ENCODE measurements around the gene LAMA4.

LAMA4 gene

GRCh38 chr6:112184951-112185350 lies 69.4 kb downstream of the LAMA4 start:
- DNase-seq: no peak

DNA sequence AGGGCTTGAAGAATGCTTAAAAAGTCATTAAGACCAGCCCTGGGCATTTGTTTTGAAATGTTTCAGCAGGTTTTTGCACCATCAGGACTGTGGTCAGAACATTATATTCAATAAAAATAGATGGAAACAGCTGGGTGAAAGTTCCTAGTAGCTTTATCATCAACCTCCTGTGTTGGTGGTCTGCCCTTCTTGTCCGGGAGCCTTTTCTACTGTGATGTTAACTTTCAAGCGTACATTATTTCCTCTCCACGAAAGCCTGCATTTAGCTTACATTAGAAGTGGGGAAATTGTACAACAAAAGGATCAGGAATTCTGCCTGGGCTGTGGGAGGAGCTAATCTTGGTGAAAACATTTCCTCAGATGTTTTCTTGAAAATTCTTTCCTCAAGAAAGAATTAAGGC lies 71.1 kb downstream of the LAMA4 start:
- DNase-seq: no peak

DNA sequence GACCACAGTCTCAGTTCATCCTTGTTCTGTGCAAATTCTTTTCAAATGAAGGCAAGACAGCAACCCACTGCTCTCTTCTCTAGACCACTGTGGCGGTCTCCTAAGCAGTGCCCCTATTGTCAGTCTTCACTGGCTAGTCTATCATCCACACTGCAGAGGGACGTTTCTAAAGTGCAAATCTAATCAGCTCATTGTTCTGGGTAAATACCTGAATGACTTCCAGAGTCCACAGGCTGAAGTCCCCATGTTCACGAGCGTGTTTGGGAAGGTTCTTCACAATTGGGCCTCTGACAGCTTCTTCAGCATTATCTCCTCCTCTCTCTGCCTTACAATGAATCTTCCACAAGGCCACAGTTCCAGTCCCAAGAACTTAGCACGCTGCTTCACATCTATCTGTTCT lies 73.2 kb downstream of the LAMA4 start:
- DNase-seq: no peak

DNA sequence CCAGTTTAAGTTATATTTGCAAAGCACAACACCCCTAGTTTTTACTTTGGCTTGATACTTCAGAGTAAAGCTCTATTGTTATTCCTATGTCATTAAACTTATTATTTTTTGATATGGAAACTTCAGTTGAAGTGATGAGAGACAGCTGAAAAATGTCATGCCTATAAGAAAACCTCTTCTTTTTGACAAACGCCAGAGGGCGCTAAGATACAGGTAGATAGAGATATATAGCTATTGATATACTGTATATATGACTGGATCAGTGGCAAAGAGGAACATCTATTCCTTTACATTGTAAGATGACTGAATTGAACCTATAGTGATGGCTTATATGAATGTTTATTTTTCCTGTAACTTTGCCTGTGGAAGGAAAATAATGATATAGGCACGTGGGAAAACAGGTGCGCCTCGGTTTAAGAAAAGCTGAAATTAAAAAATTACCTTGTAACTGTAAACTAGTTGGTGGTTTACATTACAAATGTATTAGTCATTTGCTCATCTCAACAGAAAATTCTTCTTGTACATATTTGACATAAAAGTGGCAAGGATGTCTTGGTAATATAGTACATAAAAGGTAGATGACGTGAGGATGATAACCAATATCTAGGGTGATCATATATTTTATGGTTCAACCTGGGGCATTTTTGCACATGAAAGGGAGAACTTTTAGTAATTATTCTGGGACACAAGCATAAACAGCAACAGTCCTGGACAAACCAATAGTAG lies 74.1 kb downstream of the LAMA4 start:
- peak in 5 of 6 experiments; percentile 13 to 67 (median 45) for DNase-seq

GRCh38 chr6:112179631-112180030 lies 74.7 kb downstream of the LAMA4 start:
- no peak for DNase-seq

DNA sequence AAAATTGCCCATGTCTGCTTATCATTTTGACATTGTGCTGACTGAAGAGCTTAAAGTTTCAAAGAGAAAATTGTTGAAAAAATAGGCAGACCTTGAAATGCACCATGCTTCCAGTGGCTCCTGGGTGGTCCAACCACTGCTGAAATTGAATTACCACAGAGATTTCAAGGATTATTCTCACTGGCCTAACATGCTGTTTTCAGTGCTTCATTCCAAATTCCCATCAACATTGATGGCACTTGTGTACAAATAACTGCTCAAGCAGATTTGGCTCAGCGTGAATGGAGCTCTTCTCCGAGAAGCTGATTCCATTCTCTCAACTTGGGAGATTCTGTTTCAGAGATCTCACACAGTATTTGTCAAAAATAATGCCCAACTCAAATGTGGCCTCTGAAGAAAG lies 75.5 kb downstream of the LAMA4 start:
- no peak for DNase-seq

DNA sequence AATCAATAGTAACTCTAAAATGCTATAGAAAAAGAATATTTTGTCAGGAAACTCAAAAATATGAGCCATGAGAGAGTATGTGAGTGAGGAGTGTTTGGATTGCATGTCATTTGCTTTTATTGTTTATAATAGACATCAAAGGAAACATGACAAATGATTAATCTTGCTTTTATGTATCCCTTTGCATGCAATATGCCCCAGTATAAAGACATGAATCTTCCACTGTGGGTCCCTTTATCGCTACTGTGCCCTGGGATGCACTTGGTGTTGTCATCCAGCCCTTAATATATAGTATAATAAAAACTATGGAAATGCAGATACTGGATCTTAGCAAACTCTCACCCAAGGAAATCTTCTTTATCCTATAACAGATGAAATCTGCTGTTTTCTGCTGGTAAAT lies 77.3 kb downstream of the LAMA4 start:
- no peak for DNase-seq

DNA sequence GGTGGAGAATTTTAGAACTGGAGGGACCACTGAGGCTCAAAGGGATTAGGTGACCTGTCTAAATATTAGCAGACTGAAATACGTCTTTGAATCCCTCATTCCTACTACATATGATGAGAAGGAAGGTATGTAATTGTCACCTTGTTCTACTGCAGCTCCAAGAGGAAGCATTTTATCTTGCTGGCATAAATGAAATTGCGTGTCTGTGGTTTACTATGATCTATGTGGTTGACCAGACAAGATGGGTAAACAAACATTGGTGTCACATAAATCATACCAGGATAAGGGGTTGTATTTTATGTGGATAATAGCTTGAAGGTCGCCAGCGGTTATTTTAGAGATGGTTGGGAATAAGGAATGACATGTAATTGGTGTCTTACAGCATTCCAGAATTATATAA lies 78.2 kb downstream of the LAMA4 start:
- no peak for DNase-seq

DNA sequence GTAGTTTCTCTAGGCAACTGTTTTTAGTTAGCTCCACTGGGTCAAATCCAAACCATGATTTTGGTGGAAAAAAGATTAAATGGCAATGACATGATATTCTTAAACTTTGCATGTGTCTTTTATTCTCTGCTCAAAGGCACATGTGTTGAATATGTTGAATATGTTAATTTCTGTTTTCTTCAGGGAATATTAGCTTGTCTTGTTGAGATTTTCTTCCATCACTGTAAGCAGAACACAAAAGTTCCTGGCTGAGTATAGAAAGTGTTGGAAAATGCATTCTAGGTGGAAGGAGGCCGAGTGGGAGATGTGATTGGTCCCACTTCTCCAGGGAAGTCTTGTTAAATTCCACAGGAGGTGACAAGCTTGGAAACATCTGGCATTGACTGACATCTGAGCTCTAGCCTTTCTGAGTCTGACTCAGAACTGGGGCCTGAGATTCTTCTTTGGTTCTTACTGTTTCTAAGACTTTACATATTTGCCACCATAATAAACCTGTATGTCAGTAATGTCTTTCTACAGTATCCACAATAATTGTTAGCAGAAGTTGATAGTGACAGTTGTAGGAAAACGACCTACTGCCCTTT lies 81.1 kb downstream of the LAMA4 start:
- DNase-seq: no peak

DNA sequence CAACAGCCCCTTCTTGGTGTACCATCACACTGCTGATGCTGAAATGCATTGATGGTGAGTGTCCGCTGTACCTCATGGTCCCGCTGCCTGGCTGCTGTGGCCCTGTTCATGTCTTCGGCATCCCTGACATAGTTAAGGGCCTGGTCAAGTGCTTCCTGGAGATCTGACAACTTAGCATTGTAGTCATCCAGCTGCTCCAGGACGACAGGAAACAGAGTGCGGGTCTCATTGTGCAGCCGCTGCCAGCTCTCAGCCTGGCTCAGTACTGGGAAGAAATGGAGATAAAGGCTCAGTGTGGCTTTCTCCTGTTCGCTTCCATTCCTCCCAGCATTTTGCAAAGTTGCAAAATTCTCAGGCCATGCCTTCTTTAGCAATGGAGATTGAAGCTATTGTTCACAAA lies 81.8 kb downstream of the LAMA4 start:
- DNase-seq: no peak

- DNase-seq: no peak
These were observed 84.8 kb downstream of the LAMA4 start for GRCh38 chr6:112169541-112169940.

DNA sequence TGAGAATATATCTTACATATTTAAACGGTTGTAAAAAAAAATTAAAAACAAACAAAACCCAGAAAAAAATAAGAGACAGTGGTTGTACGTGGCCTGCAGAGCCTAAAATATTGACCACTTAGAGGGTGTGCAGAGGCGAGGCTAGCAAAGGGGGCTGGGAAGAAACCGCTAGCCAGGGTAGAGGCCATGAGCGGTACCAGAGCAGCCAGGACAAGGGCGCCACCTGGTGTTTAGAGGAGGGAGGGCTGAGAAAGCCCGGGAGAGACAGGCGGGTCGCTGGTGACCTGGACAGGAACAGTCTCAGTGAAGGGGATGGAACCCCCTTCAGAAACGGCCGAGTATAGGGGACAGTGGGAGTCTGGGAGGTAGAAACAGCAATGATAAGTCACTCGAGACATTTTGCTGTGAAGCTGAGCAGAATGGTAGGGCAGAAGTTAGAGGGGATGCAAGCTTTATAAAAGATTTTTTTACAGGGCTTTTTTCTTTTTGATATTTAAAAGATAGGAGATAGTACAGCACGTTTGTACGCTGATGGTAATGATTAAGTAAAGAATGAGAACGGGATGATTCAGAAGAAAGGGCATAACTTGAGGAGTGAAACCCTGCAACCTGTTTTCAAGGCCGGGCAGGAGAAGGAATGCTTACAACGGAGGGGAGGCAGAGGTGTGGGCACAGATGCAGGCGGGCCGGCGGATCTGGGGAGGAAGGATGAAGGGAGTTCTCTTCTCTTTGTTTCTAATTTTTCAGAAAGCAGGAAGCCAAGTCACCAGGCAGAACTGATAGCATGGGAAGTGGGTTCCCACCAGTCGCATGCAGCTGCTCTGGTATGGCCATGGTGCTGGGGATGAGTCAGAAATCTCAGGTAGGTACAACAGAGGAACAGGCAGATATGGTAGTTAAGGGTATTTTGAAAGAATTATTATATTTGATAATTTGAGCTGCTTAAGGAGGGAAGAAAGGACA lies 90.8 kb downstream of the LAMA4 start:
- peak; percentile 27 to 74 (median 66) for DNase-seq

- DNase-seq: no peak
These were observed 93.6 kb downstream of the LAMA4 start for GRCh38 chr6:112160745-112161144.

- DNase-seq: no peak
These were observed 97.7 kb downstream of the LAMA4 start for GRCh38 chr6:112156668-112157067.

GRCh38 chr6:112155886-112156285 lies 98.5 kb downstream of the LAMA4 start:
- DNase-seq: no peak

DNA sequence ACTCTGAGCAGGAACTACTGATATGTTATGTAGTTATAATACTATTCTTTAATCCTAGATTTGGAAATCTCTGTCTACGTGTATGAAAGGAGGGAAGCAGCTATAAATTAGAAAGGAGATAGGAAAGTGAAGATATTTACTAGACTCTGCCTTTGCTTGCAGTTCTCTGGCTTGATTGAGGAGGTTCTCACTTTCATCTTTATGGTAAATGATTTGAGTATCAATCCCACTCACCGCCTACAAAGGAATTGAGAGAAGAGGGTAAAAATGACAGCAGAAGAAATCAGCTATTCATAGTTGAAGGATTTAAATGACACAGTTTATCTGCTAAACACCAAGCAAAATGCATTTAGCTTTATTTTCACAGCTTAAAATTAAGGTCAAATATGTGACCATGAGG lies 99.7 kb downstream of the LAMA4 start:
- DNase-seq: no peak

DNA sequence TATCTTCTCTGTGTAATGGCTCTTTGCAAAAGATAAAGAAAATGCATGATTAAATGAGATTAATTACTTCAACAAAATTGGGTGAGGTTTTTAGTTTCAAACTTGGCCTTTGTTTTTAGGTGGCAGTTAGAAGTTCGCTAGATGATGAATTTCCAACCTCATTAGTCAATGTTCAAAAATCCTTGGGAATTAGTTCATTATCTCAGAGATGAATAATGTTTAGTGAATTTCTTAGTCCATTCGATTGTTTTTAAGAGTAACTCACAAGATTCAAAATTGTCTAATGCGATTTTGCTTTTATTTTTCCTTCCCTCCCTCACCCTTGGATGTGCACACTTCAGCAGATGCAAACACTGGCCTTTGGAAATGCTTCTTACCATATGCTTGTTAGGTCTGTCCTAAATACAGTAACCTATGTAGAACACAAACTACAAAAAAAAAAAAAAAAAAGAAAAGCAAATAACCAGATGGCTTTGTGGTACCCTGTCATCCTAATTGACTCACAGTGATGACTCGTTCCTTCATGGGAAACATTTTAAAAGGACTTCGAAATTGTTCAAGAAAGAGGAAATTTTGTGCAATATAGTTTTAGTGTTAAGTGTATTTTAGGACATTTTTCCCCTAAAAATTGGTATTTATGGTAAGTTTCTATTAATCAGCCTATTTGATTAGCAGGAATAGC lies 100.3 kb downstream of the LAMA4 start:
- DNase-seq: no peak

DNA sequence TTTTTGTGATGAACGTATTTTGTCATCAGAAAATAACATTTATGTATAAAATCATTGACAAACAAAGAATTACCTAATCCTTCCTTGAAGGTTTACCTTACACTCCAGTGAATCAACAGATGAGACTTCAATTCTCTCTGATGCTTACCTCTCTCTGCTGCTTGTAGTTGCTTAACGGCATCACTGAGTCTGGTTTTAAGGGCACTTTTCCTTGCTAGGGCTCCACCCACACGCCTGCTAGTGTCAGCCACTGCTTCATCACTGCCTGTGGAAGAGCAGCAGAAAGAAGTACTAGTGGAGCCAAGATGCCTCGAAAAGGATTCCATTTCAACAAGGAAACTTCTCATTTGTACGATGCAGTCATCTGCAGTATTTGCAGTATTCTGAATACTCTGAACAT lies 104.0 kb downstream of the LAMA4 start:
- DNase-seq: no peak

- no peak for DNase-seq
These were observed 104.6 kb downstream of the LAMA4 start for GRCh38 chr6:112149719-112150263.

- no peak for DNase-seq
These were observed 105.1 kb downstream of the LAMA4 start for GRCh38 chr6:112149236-112149635.

DNA sequence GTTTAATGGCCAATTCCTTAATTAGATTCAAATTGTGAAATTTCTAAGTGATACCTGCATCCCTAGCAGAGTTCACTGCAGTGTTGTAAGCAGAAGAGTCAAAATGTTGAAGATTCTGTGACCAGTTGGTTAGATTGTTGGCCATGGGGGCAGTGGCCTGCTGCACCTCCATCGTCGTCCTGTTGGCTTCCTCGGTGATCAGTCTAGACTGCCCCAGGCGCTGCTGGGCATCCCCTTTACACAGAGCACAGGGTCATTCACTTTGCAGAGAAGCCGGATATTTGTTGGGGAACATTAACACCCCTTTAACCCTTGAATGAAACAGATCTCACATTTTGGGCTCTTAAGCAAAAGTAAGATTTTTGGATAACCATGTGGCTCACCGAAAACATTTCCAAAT lies 106.3 kb downstream of the LAMA4 start:
- no peak for DNase-seq

GRCh38 chr6:112145080-112145573 lies 109.2 kb downstream of the LAMA4 start:
- no peak for DNase-seq

Measured in stimulated activated naive CD4-positive, alpha-beta T cell (primary cell).